ENCODE results near the gene FRMD4A.

DNA sequence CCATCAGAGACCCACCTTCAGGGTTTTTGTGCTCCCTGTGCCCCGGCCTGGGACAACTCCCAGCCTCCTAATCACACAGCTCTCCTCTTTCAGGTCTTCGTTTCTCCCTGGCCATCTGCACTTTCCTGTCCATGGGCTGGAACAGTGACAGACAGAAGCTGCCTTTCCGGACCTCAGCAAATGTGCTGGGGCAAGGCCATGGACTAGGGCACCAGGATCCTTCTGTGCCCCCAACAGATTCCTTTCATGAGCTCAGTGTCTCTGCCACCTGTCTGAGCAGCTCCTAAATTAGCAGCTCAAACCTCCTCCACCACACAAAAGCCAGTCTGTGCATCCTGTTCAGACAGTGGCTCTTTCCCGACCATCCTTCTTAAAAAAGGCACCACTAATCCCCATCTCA lies 41.9 kb upstream of the FRMD4A start:
- TF ChIP-seq, protein P1, sequence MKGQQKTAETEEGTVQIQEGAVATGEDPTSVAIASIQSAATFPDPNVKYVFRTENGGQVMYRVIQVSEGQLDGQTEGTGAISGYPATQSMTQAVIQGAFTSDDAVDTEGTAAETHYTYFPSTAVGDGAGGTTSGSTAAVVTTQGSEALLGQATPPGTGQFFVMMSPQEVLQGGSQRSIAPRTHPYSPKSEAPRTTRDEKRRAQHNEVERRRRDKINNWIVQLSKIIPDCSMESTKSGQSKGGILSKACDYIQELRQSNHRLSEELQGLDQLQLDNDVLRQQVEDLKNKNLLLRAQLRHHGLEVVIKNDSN (IDR thresholded peaks at IDR 0.05) = no peak
- TF ChIP-seq YY1 (IDR thresholded peaks at IDR 0.05; ENCODE audit: low read depth) (no peak), EP300 (IDR thresholded peaks at IDR 0.05; ENCODE audit: borderline replicate concordance) (no peak), TCF12 (IDR thresholded peaks at IDR 0.05; ENCODE audit: low read depth) (no peak), TAF1 (IDR thresholded peaks at IDR 0.05; ENCODE audit: low read depth) (no peak), FOXM1 (IDR thresholded peaks at IDR 0.05; ENCODE audit: borderline replicate concordance, low read depth) (no peak), CREB1 (IDR thresholded peaks at IDR 0.05; ENCODE audit: low read depth) (no peak), RAD21 (IDR thresholded peaks at IDR 0.05; ENCODE audit: low read depth) (no peak), EGR1 (IDR thresholded peaks at IDR 0.05) (no peak)
- TF ChIP-seq, protein P2, sequence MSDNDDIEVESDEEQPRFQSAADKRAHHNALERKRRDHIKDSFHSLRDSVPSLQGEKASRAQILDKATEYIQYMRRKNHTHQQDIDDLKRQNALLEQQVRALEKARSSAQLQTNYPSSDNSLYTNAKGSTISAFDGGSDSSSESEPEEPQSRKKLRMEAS (IDR thresholded peaks at IDR 0.05) = no peak

Measured in Ishikawa (cell line).